GM18861 (cell line): ENCODE data around the gene ABCB8.

ENCODE experiments used
- ATAC-seq: cut with Tn5 transposase; IDR thresholded peaks from one replicate; pipeline ENCODE4 v1.9.1; 2021; ENCODE audit not compliant: unreplicated experiment

ABCB8 gene

DNA sequence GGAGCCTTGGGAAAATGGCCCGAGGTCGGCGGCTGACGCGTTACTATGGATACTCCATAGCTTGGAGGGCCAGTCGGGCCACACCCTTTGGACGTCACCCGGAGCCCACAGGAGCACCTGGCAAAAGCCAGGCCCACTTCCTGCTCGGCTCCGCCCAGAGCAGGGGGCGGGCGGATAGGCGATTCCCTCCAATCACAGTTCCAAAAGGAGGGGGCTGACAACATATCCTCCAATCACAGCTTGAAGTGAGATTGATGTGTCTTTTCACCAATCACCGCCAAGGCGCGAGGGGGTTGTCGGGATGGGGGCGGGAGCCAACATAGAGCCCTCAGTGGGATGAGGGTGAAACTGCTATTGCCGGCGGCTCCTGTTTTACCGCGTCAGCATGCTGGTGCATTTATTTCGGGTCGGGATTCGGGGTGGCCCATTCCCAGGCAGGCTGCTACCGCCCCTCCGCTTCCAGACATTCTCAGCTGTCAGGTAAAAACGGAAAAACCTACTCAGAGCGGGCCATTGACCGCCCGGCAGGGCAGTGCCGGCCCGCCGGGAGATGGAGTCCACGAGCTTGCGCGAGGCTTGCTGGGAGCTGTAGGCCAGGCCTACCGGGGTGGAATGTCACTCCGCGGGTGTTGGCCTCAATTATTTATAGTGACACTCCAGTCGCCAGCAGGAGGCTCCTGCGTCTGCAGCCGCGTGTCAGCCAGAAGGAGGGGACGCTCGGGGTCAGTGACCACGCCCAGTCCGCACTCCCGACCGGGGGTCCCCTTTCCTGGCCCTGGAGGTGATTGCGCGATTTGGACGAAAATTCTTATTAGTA is at the start of gene ABCB8:
Gene ABCB8, plus strand, starts transcription at position 320 of the 817 bp plus-strand sequence. Its CDS starts 66 bp downstream, at position 386.
- peak; percentile 96 for ATAC-seq

DNA sequence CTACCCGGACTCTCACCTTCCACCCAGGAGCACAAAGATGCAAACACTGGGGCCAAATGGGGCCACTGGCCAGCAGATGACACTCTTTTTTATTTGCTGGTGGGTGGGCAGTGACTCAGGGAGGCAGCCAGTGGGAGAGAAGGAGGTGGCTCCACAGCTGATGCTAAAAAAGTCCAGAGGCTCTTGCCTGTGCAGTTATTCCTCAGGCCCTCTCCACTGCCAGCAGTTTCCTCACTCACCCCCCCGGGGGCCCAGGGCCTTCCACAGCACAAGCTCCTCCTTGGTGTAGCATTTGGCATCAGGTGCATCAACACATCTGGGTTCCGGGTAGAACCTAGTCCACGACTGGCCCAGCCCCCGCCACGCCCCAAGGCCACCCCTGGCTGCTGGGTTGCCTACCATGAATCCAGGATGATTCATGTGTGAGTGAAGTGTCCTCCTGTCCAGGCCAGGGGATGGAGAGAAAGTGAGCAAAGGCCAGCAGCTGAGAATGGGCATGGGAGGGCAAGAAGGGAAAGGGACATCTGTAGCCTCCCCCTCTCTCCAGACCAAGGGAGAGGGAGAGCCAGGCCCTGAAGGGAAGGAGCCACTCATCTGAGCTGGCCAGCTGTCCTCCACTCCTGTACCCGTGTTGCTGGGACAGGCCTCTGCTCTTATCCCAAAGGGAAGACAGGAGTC is 48.4 kb upstream of the ABCB8 start:
- ATAC-seq: no peak

DNA sequence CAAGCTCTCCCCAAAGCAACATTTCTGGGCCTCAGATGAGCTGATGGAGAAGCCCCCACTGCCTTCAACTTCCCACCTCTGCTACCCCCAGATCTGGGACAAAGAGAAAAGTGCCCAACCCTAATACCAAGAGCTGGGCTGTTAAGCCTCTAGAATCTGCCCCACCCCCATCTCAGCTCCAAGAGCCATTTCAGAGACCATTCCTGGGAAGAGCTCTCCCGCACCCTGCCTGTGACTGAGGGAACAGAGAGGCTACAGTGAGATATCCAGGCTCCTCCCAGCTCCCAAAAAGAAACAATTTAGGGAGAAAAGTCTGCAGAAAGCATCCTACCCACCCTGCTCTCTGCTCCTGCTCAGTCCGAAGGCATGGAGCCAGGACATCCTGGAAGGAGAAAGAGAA is 47.6 kb upstream of the ABCB8 start:
- ATAC-seq: no peak

DNA sequence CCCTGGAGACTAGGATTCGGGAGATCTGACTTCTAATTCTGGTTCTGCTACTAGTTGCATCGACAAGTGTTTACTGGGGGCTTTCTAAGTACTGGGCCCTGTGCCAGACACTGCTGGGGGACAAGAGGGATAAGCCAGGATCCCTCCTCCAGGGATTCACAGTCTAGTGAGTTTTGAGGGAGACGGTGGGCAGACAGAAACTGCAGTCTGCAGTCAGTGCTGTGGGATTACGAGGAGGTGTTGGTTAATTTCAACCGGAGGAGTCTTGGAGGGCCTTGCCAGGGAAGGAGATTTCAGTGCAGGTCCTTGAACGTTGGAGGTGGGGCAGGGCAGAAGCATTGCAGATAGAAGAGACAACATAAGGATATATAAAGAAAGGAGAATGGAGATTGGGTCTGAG is 46.6 kb upstream of the ABCB8 start:
- no peak for ATAC-seq

DNA sequence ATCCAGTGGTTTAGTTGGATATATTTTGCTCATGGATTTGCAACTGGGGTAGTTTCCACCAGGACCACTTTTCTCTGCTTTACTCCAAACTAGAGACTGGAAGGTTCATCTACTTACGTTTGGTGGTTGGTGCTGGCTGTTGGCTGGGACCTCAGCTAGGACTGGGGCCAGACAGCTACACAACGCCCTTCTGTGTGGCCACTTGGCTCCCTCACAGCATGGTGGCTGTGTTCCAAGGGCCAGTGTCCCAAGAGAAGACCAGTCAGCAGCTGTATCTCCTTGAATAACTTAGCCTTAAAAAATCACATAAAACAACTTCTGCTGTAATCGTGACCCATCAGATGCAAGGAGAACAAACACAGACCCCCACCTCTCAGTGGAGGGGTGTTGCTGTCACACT is 45.9 kb upstream of the ABCB8 start:
- no peak for ATAC-seq

DNA sequence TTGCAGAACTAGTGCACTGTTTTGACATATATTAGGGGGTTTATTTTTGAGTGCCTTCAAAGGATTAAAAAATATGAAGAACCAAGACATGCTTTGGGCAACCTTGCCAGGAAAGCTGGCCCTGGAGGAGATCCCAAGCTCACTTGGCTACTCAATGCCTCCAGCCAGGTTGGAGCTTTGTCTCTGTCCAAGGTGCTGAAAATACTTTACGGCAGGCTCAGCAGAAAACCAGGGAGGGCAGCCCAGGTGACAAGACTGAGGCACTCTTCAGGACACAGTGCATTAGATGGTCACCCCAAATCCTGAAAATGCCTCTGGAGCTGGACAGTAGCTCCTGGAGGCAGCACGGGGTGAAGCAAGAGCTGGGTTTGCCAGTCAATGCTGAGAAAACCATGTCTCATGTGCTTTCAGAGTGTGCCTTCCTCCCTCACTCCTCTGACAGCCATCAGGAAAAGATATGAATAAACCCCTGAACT is 44.3 kb upstream of the ABCB8 start:
- no peak for ATAC-seq

DNA sequence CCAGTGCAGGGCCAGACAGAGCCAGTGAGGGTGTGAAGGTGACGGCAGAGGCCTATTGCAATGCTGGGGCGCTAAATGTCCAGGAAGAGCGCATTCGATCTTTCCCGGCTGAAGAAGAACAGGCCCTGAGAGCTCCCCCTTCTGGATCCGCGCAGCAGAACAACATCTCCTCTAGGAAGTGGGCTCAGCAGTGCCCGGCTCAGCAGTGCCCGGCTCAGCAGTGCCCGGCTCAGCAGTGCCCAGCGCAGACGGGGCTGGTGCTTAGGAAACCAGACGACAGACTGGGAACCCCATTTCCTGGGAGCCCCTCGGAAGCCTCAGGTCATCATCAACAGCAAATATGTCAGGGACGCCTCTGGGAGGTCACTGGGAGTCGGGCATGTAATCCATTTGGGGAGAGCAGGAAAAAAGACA is 42.1 kb upstream of the ABCB8 start:
- no peak for ATAC-seq

DNA sequence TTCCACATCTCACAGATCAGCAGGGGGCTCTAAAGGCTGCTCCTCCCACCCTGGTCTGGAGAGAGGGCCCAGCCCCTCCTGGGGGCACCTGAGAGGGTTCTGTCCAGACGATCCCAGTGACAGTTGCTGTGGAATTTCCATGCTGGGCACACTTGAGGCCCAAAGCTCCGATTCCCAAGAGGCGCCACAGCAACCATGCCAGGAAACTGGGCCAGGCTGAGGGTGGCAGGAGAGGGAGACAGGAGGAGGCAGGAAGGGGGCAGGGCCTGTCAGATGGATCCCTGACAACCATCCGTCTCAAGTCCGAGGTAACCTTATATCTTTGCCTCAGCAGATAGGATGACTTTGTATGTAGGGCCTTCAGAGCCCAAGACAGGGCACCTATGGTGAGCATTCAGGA is 41.7 kb upstream of the ABCB8 start:
- ATAC-seq: no peak

DNA sequence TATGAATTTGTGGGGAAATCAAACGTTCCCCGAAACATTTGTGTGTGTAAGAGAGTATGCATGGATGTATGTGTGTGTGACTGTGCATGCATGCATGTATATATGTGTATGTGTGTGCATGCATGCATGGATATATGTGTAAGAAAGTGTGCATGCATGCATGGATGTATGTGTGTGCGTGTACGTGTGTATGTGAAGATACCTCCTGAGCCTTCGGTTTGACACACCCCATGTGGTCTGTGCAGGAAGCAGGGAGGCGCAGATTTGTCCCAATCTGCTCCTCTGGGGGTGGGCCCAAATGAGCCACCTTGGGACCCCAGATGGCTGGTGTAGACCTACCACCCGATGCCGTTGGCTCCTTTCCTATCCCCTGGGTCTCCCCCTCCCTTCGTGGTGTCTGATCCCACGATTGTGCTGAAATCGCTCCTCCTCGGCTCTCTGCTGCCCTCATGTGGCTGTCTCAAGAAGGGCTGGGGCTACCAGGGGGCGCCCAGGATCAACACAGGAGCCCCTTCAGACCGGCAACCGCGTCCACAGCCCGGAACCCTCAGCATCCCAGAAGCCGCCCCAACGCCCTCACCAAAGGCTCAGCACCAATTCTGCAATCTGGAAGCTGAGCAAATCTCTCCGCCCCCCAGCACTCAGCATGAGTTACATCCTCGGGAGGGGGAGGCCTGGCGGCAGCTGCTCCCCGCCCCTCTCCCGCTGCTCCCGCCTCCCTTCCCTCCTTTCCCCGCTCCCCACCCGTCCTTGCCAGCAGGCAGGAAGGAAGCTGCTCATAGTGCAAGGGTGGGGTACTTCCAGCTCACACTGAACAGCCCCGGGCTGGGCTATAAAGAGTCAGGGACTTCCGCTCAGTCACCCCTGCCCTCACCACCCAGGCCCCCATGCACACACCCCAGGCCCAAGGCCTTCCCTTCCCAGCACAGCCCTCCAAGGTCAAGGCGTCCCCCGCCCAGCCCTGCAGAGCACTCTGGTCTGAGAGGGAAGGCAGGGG is 39.7 kb upstream of the ABCB8 start:
- ATAC-seq: no peak

DNA sequence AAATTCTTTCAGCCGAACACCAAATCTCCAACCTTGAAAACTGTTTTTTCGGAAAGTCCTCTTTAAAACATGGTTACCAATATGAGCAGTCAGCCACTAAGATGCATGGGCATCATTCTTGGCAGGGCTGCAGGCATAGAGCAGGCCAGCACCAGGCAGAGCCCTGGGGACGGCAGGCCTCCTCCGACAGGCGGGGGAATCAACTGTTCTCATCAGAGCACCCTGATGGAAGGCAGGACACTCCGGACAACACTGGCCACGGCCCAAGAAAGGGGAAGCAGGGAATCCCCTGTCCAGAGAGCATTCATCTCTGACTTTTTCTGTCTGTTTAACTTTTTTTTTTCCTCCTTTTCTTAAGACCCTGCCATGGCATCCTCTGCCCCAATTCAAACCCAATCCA is 38.8 kb upstream of the ABCB8 start:
- no peak for ATAC-seq

DNA sequence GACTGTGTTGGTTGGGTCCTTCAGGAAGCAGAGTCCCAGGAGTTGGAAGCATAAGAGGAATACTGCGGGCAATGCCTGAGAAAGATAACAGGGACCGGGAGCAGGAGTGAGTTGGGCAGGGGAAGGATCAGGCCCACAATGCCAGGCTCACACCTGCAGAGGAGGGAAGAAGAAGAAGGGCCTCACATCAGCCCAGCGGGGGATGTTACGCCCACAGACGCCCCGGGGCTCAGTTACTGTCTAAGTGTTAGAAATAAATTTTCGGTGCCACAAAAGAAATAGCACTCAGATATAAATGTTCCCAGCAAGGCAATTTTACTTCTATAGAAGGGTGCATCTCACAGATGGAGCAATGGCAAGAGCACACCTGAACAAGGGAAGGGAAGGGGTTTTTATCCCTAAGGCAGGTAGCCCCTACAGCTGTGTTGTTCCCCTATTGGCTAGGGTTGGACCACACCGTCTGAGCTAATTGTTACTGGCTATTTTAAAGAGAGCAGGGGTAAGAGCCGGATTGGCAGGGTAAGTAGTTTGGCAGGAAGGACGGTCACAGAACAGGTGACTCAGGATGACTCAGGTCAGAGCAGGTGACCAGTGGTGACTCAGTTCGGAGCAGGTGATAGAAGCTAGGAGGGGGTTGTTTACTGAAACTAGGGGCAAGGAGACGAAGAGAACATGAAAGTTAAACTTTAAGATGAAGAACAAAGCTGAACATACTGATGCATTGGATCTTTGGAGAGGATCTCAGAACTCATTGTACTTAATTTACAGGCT is 37.6 kb upstream of the ABCB8 start, which contains the start of gene NOS3:
Gene NOS3, plus strand, starts transcription at position 602 of the 771 bp plus-strand sequence. CDS start 2,787 bp downstream, outside the sequence.
- ATAC-seq: no peak

DNA sequence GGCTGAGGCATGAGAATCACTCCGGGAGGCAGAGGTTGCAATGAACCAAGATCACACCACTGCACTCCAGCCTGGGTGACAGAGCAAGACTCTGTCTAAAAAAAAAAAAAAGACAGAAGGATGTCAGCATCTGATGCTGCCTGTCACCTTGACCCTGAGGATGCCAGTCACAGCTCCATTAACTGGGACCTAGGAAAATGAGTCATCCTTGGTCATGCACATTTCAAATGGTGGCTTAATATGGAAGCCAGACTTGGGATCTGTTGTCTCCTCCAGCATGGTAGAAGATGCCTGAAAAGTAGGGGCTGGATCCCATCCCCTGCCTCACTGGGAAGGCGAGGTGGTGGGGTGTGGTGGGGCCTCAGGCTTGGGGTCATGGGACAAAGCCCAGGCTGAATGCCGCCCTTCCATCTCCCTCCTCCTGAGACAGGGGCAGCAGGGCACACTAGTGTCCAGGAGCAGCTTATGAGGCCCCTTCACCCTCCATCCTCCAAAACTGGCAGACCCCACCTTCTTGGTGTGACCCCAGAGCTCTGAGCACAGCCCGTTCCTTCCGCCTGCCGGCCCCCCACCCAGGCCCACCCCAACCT is 36.1 kb upstream of the ABCB8 start:
- no peak for ATAC-seq

DNA sequence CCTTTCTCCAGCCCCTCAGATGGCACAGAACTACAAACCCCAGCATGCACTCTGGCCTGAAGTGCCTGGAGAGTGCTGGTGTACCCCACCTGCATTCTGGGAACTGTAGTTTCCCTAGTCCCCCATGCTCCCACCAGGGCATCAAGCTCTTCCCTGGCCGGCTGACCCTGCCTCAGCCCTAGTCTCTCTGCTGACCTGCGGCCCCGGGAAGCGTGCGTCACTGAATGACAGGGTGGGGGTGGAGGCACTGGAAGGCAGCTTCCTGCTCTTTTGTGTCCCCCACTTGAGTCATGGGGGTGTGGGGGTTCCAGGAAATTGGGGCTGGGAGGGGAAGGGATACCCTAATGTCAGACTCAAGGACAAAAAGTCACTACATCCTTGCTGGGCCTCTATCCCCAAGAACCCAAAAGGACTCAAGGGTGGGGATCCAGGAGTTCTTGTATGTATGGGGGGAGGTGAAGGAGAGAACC is 35.4 kb upstream of the ABCB8 start:
- ATAC-seq: no peak

DNA sequence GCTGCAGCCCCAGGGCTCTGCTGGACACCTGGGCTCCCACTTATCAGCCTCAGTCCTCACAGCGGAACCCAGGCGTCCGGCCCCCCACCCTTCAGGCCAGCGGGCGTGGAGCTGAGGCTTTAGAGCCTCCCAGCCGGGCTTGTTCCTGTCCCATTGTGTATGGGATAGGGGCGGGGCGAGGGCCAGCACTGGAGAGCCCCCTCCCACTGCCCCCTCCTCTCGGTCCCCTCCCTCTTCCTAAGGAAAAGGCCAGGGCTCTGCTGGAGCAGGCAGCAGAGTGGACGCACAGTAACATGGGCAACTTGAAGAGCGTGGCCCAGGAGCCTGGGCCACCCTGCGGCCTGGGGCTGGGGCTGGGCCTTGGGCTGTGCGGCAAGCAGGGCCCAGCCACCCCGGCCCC is 34.7 kb upstream of the ABCB8 start:
- ATAC-seq: no peak

DNA sequence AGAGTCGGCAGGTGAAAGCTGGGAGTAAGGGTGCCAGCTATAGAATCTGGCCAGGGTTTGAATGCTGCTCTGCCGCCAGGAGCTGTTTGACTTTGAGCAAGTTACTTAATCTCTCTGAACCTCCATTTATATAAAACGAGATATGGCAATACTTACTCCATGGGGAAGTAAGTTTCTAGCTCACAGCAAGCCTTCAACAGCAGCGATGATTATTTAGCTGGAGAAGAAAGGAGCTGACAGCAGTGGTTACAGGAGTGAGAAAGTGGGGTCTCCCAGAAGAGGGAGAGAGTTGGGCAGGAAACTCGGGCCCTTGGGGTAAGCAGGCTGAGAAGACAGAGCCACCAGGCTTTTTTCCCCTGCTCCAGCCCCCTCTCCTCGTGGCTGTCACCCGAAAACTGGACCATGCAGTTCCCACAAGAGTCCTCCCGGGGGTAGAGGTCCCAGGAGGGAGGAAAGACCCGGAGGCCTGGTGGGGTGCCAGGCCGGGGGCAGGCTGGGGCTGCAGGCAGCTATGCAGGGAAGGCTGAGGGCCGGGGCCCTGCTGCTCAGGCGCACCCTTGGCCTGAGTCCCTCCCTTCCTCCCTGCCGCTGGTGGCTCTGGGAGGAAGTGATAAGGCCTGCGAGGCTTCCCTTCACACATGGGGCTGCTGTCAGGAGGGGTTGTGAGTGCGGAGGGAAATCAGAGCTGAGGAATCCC is 34.0 kb upstream of the ABCB8 start:
- no peak for ATAC-seq

DNA sequence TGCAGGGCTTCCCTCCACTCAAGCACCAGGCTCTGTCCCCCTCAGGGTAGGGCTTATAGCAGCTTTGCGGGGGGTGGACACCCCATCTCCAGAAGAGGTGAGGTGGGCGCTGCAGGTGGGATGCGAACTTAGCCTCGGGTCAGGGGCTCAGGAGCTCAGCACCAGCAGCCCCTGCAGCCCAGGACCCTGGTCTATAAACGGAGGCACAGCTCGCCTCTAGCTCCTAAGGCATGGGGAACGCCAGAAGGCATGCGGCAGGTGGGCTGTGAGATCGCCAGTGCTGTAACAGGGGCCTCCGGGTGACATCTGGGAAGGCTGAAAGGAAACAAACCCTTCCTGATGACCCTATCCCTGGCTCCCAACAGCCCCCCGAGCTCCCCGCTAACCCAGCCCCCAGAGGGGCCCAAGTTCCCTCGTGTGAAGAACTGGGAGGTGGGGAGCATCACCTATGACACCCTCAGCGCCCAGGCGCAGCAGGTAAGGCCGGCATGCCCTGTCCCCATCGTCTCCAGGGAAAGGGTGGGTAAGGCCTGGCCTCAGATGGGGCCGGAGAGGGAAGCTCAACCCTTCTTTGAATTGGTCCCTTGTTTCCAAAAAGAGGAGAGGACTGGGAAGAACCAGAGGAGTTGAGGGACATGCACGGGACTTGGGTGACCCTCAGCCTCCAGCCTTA is 33.3 kb upstream of the ABCB8 start:
- ATAC-seq: no peak

DNA sequence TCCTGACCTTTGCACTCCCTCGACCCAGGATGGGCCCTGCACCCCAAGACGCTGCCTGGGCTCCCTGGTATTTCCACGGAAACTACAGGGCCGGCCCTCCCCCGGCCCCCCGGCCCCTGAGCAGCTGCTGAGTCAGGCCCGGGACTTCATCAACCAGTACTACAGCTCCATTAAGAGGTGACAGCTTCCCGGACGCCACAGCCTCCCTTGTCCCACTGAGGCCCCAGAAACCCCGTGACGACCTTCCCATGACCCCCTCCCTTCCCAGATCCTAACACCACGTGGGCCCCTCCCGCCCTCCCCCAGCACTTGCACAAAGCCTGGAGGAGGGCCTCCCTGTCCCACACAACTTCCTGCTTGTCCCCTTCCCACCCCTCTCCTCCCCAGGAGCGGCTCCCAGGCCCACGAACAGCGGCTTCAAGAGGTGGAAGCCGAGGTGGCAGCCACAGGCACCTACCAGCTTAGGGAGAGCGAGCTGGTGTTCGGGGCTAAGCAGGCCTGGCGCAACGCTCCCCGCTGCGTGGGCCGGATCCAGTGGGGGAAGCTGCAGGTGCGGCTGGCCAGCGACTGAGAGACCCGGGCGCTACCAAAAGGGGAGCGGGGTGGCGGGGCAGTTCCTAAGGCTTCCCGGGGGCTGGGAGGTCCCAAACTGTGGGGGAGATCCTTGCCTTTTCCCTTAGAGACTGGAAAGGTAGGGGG is 31.7 kb upstream of the ABCB8 start:
- no peak for ATAC-seq

DNA sequence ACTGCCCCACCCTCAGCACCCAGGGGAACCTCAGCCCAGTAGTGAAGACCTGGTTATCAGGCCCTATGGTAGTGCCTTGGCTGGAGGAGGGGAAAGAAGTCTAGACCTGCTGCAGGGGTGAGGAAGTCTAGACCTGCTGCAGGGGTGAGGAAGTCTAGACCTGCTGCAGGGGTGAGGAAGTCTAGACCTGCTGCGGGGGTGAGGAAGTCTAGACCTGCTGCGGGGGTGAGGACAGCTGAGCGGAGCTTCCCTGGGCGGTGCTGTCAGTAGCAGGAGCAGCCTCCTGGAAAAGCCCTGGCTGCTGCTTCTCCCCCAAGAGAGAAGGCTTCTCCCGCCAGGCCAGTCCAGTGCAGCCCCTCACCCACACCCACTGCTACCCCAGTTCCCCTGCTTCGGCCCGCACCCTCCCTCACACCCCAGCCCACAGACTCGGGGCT is 31.2 kb upstream of the ABCB8 start:
- ATAC-seq: no peak
